Mesenteric fat pad (tissue), 1 donor: ENCODE results near the gene LHX3. TPM values are rescaled to one million over a fixed set of nuclear protein-coding genes. Genes with fewer than 3 reads are reported as not detected.

Experiments used
- DNase-seq: peaks from one replicate; pipeline ENCODE4 v3.0.0-alpha.2; 2020; ENCODE audit warnings: low spot score
- total RNA-seq: library from RNA; stranded (reverse); fragmentation: NEBNext Ultra II Directional; extraction: Animal tissue kit (Norgen Biotek cat#: 25700); gene quantifications from one replicate; pipeline ENCODE4 v1.2.1, GENCODE V29; 2021
- donor health status: DM: yes; HTN: yes; CAD: no.

The LHX3 gene
- total RNA-seq, 1 donor from 2014 or later, result not detected

DNA sequence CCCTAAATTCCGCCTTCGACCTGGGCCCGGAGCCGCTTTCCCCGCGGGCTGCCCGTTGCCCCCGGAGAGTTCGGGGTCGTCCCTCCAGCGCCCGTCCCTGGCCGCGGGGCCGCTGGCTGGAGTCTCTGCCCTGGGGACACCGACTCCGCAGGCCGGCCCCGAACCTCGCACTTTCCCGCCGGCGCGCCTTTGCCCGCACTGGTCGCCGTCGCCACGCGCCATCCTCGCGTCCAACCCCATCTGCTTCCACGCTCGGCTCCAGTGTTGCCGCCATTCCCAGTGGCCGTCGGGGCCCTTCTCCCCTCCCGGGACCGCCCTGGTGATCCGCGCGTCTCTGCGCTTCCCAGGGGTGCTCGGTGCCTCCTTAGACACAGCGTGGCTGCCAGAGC lies 11.0 kb downstream of the LHX3 start:
- DNase-seq, result no peak

DNA sequence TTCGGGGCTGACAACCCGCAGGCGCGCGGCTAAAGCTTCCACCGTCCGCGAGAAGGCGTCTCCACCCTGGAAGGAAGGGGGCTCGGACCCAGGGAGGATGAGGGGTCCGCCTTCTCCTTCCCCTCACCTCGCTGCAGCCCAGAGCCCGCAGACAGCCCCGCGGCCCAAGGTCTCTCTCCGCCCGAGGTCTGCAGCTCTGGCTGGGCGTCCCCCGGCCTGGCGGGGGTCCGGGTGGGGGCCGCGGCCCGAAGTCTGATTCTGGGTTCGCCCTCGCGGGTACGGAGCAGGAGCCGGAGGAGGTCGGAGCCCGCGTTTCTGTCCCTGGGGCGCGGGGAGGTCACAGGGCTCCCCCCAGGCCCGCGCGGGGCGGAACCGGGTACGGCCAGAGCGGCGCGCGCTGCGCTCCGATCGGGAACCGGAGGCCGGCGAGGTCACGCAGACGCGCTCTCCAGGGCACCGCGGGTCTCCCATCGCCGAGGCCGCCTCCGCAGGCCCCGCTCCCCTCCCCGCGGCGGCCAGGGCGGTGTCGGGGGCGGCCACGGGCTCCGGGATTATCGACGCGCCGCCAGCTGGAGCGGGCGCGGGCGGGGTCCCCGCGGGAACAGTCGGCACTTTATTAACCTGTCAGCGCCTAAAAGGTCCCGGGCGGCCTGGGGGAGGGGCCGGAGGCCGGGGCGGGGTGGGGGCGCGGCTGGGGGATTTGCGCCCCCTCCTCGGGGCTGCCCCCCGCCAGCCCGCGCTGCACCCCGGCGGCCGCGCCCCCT lies 11.6 kb downstream of the LHX3 start:
- DNase-seq, result no peak

DNA sequence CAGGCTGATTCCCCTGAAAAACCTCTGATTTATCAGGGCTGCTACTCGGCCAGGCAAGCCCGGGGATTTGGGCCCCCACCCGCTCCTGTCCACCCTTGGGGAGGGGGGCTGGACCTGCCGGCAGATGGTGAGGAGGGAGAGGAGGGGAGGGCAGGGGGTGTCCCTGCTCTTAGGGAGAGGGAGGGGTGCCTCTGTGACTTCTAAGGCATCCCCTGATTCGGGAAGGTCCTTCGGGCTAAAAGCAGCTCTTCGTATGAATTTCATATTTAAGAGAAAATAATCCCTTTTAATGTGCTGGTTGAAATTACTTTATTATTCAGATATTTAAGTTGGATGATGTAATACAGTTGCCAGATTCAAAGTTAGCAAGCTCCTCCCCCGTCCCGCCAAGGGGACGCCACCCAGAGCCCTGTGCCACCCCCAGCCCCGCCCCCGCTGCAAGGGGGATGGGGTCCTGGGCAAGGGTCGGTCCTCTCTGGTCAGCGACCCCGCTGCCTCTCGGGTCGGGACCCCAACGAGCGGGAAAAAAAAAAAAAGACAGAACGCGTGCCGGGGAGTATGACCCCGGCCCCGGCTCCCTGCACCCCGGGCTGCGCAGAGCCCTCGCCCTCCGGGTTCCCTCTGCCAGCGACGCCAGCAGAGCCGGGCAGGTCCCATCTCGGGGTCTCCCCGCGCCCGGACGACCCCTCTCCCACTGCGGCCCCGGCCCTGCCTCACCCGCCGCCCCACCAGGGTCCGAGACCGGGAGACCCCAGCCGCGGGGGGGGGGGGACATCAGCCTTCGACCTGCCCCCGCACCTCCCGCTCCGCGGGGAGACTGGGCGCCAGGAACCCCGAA lies 12.4 kb downstream of the LHX3 start:
- no peak for DNase-seq

DNA sequence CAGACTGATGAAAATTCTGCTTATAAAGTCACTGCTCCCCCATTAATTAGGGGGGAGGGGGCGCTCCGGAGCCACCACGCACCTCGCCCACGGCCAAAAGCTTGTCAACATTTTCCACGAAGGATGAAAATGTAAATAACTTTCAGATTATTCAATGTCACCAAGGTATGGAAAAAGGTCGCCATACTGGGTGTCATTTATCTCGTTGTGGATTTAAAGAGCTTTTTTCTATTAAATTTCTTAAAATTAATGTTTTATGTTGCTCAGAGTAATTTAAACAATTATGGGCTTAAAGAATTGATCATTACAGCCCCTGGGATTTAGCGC lies 13.0 kb downstream of the LHX3 start:
- no peak for DNase-seq

DNA sequence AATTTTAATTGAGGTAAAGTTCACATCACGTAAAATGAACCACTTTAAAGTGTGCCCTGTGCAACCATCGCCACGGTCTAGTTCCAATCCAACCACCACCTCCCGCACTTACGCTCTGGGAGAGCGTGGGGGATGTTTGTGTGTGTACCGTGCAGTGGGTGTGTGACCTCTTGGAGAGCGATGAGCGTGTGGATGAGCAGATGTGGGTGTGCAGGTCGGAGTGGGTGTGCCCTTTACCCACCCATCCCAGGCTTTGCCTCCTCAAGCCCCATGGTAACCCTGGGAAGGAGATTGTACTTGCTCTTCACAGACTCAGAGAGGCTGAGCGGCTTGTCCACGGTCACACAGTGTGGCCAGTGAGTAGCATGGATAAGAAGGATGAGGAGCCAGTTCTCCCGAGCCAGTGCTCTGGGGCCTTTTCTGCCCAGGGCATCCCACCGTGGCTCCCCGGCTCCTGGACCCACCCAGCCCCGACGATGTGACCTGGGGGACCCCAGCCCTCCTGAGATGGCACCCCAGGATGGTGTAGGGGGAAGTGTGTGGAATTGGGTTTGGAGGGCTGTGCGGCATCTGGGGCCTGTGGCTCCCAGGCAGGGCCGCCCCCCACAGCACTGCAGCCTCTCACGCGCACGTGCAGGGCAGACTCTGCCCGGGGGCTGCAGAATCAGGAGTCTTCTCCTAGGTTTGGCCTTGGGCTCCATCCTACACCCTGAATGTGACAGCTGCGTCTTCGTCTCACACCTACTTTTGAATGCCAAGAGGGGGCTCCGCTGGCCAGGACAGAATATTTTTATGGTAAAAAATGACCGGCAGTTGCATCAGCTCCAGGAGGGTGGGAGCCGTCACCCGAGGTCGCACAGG lies 13.6 kb downstream of the LHX3 start:
- no peak for DNase-seq

DNA sequence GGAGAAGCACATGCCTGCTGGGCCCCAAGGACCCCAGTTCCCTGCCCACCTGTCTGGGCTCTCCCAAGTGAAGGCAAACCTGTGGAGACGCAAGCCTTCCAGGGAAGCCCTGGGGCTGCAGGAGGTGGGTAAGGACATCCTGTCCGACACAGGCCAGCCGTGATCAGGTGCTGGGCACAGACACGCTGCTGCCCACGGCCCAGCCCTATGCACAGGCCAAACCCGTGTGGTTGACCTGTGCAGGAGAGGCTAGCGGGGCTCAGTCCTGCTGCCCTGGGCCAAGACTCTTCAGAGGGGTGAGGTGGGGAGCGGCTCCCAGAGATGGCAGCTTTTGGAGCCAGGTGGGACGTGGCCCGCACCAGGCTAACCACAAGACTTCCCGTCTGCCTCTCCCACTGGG lies 14.3 kb downstream of the LHX3 start:
- no peak for DNase-seq

DNA sequence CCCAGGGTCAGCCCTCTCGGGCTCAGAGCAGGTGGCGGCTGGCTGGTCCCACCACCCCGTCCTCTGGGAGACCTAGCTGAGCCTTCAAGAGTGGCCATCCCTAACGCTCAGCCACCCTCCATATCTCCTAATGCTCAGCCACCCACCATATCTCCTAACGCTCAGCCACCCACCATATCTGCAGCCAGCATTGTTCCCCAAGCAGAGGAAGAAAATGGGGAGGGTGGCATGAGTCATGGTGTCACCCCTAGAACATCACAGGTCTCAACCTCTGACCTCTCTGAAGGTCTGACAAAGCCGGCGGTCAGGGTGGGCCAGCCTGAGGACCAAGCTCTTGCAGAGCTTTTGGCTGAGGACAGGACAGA lies 14.7 kb downstream of the LHX3 start:
- no peak for DNase-seq

DNA sequence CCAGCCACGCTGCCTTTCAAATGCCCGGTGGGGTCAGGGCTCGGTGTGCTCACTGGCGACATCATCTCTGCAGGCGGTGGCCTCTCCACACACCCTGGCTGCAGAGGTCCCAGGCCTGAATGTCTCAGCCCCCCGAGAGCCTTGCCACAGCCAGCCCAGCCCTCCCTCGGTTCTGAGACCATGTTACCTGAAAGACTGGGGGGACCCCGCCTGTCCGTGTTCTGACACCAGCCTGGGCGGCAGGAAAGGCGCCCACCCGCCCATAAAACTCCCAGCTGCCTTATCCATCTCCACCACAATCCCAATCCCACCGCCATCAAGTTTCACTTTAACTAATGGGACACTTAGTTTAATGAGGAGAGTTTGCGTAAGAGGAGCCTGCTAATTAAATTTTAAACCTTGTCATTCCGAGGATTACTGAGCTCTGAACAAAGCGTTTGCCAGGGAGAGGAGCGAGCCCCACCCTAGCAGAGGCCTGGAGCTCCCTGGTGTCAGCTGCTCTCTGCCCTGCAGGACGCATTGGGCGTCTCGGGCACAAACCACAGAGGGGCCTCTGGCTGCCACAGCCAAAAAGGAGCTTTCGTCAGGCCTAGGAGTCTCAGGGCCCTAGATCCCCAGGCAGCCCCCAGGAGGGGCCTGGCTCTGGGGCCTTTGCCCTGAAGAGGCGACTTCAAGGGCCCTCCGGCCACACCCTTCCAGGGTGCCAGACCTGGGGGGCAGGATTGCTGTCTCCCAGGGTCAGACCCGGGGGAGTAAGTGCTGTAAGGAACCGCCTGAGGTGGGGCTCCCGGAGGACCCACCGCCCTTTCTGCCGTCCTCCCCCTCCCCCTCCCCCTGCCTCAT lies 15.3 kb downstream of the LHX3 start:
- DNase-seq, result no peak

DNA sequence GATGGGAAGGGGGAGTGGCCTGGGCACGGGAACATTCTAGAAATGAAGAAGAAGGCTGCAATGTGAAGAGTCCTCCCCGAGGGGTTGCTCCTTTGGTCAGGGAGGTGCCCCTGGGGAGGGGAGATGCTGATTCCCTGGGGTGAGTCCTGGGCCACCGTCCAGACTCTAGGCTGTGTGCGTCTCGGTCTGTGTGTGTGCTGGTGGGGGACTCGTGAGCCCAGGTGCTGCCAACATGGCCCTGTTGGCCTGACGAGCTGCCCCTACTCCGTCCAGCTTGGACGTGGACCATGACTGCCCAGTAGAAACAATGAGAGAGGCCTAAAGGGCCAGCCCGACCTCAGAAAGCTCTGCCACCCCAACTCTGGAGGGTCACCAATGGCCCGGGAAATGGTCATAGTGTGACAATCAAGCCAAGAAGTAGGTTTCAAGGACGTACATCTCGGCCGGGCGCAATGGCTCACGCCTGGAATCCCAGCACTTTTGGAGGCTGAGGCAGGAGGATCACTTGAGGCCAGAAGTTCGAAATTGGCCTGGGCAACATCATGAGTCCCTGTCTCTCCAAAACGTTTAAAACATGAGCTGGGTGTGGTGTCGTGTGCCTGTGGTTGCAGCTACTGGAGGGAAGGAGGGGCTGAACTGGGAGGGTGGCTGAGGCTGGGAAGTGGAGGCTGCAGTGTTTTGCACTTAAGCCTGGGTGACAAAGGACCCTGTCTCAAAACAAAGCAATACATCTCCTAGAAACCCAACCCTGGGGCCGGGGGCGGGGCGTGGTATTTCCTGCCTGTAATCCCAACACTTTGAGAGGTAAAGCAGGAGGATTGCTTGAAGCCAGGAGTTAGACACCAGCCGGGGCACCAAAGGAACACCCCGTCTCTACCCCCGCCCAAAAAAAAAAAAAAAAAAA lies 17.0 kb downstream of the LHX3 start:
- DNase-seq, result no peak

DNA sequence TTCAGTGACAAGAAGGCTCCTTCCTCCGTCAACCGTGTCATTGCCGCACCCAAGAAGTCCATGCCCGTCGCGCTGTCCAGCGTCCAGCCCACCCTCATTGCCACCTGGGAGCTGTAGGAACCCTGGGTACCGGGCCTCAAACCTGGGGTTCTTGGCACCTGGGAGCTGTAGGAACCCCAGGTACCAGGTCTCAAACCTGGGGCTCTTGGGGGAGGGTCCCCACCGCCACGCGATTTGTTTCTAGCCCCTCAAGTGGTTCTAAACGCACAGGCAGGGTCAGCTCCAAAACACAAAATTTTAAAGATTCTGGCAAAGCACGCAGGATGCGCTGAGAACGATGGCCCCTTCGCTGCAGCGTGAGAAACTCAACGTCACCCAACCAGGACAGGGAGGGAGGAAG lies 17.7 kb downstream of the LHX3 start:
- DNase-seq, result no peak

DNA sequence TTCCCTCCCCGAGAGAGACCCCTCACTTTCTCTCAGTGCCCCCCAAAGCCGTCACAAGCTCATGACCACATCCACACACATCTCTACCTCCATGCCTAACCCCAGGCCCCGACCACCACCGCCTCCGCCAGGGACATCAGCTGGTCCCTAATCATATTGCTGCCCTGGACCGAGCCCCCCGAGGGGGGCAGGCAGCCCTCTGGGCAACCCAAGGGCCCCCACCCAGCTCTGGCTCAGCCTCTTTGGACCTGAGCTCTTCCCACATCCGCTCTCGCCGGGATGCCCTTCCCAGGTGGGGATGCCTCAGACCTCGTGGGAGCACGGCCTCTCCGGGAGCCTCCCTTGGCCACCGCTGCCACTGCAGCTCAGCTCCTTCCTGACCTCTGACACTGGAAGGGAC lies 18.5 kb downstream of the LHX3 start:
- DNase-seq, result no peak

DNA sequence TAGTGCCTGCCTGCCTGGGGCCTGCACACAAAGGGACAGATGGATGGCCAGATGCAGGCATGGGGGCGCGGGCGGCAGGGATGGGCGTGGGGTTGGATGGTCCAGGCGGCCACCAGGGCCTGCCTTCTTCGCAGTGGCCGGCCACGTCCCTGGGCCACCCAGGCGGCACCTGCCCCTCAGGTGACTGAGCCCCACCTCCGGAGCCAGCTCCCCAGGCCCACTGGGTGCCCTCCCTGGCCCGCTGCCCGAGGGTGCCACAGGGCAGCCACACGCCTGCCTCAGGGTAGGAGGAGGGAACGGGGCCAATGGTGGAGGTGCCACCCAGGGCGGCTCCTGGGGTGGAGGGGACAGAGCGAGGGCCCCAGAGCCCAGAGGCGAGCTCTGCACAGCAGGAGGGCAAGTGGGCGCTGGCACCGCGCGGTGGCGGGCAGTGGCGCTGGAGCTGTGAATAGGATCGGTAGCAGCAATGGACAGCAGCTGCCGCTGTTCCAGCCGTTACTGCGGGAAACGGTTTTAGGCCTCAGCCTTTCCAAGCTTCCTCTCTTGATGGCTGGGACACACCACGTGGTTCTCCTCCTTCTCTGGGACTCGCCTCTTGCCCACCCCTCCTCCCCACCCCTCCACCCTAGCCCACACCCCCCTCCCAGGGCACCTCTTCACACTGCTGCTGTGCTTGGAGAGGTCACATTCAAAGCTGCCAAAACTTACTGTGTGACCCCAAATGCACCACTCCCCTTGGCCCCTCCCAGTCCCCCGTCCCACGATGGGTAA lies 19.1 kb downstream of the LHX3 start:
- DNase-seq, result no peak

DNA sequence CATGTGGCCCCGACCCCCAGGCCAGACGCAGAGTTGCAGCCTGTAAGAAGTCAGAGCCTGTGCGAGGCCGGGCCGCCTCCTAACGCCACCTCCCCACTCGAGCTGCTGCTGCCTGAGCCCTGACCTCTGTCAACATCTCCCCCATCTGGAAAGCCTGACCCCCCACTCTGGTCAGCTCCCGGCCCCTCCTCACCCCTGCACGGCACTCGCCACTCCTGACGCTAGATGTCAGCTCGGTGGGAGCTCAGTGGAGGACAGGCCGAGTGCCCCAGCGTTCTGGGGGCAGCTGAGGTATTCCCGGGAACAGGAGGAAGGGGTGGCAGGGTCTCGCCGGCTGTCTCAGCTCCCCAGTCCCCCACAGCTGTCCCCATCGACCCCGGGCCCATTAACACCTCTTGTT lies 19.9 kb downstream of the LHX3 start:
- no peak for DNase-seq

DNA sequence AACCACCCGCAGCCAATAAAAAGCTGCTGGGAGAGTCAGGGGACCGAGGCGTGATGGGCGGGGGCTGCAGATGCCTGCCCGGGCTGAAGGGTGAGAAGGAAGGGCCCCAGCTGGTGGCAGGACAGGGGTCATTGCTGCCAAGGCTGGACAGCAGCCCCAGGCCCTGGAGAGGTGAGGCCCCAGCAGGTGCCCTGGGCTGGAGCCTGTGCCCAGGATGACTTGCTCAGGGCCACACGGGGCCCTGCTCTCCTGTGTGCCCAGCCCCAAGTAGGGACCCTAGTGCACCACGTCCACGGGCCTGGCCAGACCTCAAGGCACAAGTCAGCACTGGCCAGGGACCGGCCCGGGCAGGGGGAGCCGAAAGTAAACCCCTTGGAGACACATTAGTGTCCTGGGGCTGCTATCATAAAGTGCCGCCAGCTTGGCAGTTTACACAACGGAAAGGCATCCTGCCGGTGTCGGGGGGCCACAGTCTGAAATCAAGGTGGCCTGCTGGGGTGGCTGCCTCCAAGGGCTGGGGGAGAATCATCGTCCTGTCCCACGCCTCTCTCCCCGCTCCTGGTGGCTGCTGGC lies 22.0 kb downstream of the LHX3 start:
- no peak for DNase-seq

DNA sequence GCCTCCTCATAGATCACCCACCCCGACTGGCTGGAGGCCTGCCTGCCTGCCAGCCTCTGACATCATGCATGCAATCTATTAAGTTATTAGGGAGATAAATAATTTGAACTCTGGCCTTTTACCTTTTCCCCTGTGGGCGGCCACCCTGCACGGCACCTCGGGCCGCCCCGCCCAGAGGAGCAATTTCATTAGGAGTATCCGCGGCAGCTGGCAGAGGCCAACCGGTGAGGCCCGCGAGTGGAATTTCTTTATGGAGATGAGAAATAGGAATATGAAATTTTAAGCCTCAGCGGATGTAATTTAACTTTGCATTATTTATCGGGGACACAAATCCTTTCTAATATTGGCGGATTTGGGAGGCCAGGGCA lies 22.5 kb downstream of the LHX3 start:
- no peak for DNase-seq

DNA sequence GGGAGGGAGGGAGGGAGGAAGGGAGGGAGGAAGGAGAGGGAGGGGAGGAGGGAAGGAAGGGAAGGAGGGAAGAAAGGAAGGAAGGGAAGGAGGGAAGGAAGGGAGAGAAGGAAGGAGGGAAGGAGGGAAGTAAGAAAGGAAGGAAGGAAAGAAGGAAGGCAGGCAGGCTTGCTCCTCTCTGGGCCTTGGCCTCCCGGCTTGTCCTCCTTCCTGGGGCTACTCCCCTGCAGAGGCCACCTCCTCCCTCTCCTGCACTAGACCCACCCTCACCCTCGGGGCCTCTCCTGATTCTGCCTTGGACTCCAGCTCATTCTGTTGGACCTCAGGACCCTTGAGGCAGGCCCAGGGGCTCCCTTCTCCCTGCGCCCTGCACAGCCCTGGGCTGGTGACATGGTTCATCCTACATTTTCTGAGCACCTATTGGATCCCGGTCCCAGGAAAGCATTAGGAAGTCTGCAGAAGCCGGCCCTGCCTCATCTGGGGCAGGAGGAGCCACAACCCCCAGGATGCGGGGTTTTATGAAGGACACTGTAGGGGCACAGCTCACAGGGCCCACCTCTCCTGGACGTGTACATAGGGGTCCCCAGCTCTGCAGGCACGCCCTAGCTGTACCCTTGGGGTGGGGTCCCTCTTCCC lies 23.0 kb downstream of the LHX3 start:
- no peak for DNase-seq

DNA sequence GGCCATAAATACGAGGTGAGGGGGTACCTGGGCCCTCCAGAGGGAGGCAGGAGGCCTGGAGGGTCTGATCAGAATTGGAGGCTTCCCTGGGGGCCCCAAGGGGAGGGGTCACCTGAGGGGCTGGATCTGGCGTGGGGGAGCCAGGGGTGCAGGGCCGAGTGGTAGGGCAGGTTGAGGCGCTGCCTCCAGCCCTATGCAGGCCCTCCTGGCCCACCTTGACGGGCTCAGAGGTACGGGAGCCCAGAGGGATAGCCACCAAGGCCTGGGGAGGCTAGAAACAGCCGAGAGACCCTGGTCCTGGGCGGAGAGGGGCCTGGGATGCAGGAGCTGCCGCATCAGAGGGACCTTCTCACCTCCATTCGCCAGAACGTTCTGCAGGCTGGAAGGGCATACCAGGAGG lies 24.3 kb downstream of the LHX3 start:
- no peak for DNase-seq

DNA sequence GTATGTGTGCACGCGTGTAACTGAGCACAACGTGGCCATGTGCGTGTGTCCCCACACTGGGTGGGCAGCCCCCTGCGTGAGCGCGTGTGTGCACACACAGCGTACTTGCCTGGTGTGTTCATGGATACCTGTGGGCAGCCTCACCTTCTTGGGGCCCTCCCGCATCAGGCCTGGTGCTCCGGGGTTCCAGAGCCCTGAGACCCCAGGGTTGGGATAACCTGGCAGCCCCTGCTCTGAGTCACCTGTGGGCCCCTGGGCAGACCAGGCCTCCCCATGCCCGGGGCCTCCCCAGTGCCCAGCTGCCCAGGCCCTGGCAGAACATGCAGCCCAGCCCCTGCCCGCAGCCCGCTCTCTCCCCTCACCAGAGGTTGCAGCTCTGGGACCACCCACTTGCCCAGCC lies 25.2 kb downstream of the LHX3 start:
- DNase-seq, result no peak
